HCT116 (cell line): ENCODE data around the gene ADGRV1. TPM values are rescaled to one million over a fixed set of nuclear protein-coding genes. Genes with fewer than 3 reads are reported as not detected.

Source experiments
- ATAC-seq: fragments of 200-7000 bp; cut with Tn5 transposase; 2 replicates; pipeline ENCODE4 v1.9.1; 2020; ENCODE audit warnings: mild to moderate bottlenecking, moderate library complexity
- BruUV-seq: library from RNA; stranded (reverse); fragments of 400-500 nt; replicated peaks from 2 replicates; lab custom pipeline; 2021; lab: Mats Ljungman, UMichigan
- CTCF ChIA-PET: fragments of 300-600 bp; sonication (Branson Sonifier 250); formaldehyde crosslinking; loops from one replicate; lab custom pipeline; 2021; ENCODE audit warnings: antibody characterized with exemption; lab: Charles Lee
- POLR2A ChIA-PET: fragments of 300-600, 350-600 bp; sonication (Branson Sonifier 250); formaldehyde crosslinking; loops from one replicate; lab custom pipeline; 2021; ENCODE audit warnings: antibody characterized with exemption; lab: Charles Lee
- RAD21 ChIA-PET, 2 experiments: fragments of 300-600 bp; sonication (Branson Sonifier 250); formaldehyde crosslinking; loops; one replicate each; lab custom pipeline; 2023; ENCODE audit warnings: low total read pairs in 2 of 2; ENCODE audit not compliant: uncharacterized antibody in 2 of 2, unreplicated experiment in 2 of 2, low non-redundant PET in 1 of 2; lab: Charles Lee
- DNase-seq: peaks from one replicate; pipeline ENCODE4 v3.0.0-alpha.2; 2010; ENCODE audit warnings: low read depth, low spot score
- H2AFZ ChIP-seq: fragments of 200-600 bp; shearing (Covaris generic), sonication (generic); 2 replicates; pipeline ENCODE4 v1.6.1; 2017; ENCODE audit warnings: low read depth, mixed run types, mixed read lengths, antibody characterized with exemption, low read length; ENCODE audit not compliant: poor library complexity, severe bottlenecking
- H3K27ac ChIP-seq: 2 replicates; pipeline ENCODE4 v1.5.1; 2012; ENCODE audit warnings: low read depth, low read length
- H3K27me3 ChIP-seq: fragments of 200-600 bp; sonication (generic); 2 replicates; pipeline ENCODE4 v1.6.1; 2016; ENCODE audit warnings: mixed run types, low read length, mixed read lengths; ENCODE audit not compliant: insufficient read depth
- H3K36me3 ChIP-seq, 2 experiments: fragments of 200-500 bp in 1 of 2; fragments of 200-600 bp in 1 of 2; sonication (Bioruptor generic) in 1 of 2; sonication (generic) in 1 of 2; 2 replicates each; pipeline versions ENCODE4 v1.5.1 to v1.6.1; 2014 to 2016; ENCODE audit warnings: low read length in 2 of 2, inconsistent platforms in 1 of 2, mixed read lengths in 1 of 2, mixed run types in 1 of 2; ENCODE audit not compliant: insufficient read depth in 2 of 2, control insufficient read depth in 1 of 2
- H3K4me1 ChIP-seq, 2 experiments: fragments of 200-600 bp in 1 of 2; sonication (generic) in 1 of 2; 2 replicates each; pipeline versions ENCODE4 v1.5.1 to v1.6.1; 2012 to 2017; ENCODE audit warnings: low read length in 2 of 2, inconsistent platforms in 1 of 2, mild to moderate bottlenecking in 1 of 2, mixed read lengths in 1 of 2, mixed run types in 1 of 2, moderate library complexity in 1 of 2; ENCODE audit not compliant: insufficient read depth in 2 of 2, control insufficient read depth in 1 of 2
- H3K4me2 ChIP-seq: fragments of 200-600 bp; sonication (generic); 2 replicates; pipeline ENCODE4 v1.6.1; 2017; ENCODE audit warnings: mixed run types, low read length, mixed read lengths
- H3K4me3 ChIP-seq, 2 experiments: fragments of 200-600 bp in 1 of 2; sonication (generic) in 1 of 2; replicated peaks in 1 of 2; 2 replicates each; pipeline ENCODE4 v1.5.1; 2011 to 2016; ENCODE audit warnings: low read length in 2 of 2, control low read depth in 1 of 2, low read depth in 1 of 2, mild to moderate bottlenecking in 1 of 2, mixed read lengths in 1 of 2, mixed run types in 1 of 2
- H3K79me2 ChIP-seq: fragments of 200-600 bp; sonication (generic); 2 replicates; pipeline ENCODE4 v1.6.1; 2017; ENCODE audit warnings: mild to moderate bottlenecking, mixed run types, low read length, moderate library complexity, mixed read lengths; ENCODE audit not compliant: insufficient read depth
- H3K9ac ChIP-seq: fragments of 200-600 bp; sonication (generic); 2 replicates; pipeline ENCODE4 v1.6.1; 2016; ENCODE audit warnings: low read length, mixed read lengths
- H3K9me2 ChIP-seq: fragments of 200-600 bp; sonication (generic), shearing (Covaris generic); 2 replicates; pipeline ENCODE4 v1.6.1; 2017; ENCODE audit warnings: mixed run types, mild to moderate bottlenecking, moderate library complexity; ENCODE audit not compliant: insufficient read depth
- H3K9me3 ChIP-seq, 2 experiments: fragments of 200-500 bp in 1 of 2; fragments of 200-600 bp in 1 of 2; sonication (Bioruptor generic) in 1 of 2; sonication (generic) in 1 of 2; 2 replicates each; pipeline ENCODE4 v1.6.1; 2014 to 2017; ENCODE audit warnings: low read length in 2 of 2, mixed read lengths in 2 of 2, inconsistent platforms in 1 of 2, low read depth in 1 of 2, mild to moderate bottlenecking in 1 of 2, mixed run types in 1 of 2, moderate library complexity in 1 of 2; ENCODE audit not compliant: control insufficient read depth in 1 of 2, insufficient read depth in 1 of 2
- H4K20me1 ChIP-seq: fragments of 200-600 bp; sonication (generic), shearing (Covaris generic); 2 replicates; pipeline ENCODE4 v1.6.1; 2017; ENCODE audit warnings: mixed run types, mild to moderate bottlenecking, moderate library complexity; ENCODE audit not compliant: insufficient read depth
- ATF3 ChIP-seq: IDR thresholded peaks from 2 replicates; pipeline ENCODE4 v1.6.1; 2012
- CEBPB ChIP-seq: IDR thresholded peaks from 2 replicates; pipeline ENCODE4 v1.6.1; 2012; ENCODE audit warnings: low read depth
- CTCF ChIP-seq, 3 experiments: fragments of 200-600 bp in 1 of 3; sonication (generic) in 1 of 3; IDR thresholded peaks in 2 of 3; conservative IDR thresholded peaks in 1 of 3; 2 replicates each; pipeline ENCODE4 v1.5.1; 2012 to 2017; ENCODE audit warnings: low read depth in 2 of 3, low read length in 2 of 3, antibody characterized with exemption in 1 of 3, borderline replicate concordance in 1 of 3, control low read depth in 1 of 3, mild to moderate bottlenecking in 1 of 3, mixed read lengths in 1 of 3, mixed run types in 1 of 3, moderate library complexity in 1 of 3; ENCODE audit not compliant: insufficient read depth in 1 of 3
- EGR1 ChIP-seq: IDR thresholded peaks from 2 replicates; pipeline ENCODE4 v1.6.1; 2012; ENCODE audit warnings: low read depth
- EZH2 ChIP-seq: fragments of 200-600 bp; sonication (generic); IDR thresholded peaks from 2 replicates; pipeline ENCODE4 v1.6.1; 2017; ENCODE audit warnings: antibody characterized with exemption, mixed run types
- EZH2phosphoT487 ChIP-seq: fragments of 200-600 bp; IDR thresholded peaks from 2 replicates; pipeline ENCODE4 v1.6.1; 2018; ENCODE audit warnings: antibody characterized with exemption, borderline replicate concordance
- JUND ChIP-seq: IDR thresholded peaks from 2 replicates; pipeline ENCODE4 v1.6.1; 2012
- MAX ChIP-seq: IDR thresholded peaks from 2 replicates; pipeline ENCODE4 v1.6.1; 2012
- POLR2AphosphoS5 ChIP-seq: IDR thresholded peaks from 2 replicates; pipeline ENCODE4 v1.6.1; 2011; ENCODE audit warnings: mild to moderate bottlenecking, low read depth, low read length, moderate library complexity
- RAD21 ChIP-seq: IDR thresholded peaks from 2 replicates; pipeline ENCODE4 v1.6.1; 2012; ENCODE audit warnings: low read depth, mild to moderate bottlenecking
- SP1 ChIP-seq: IDR thresholded peaks from 2 replicates; pipeline ENCODE4 v1.6.1; 2012; ENCODE audit warnings: low read depth
- SRF ChIP-seq: IDR thresholded peaks from 2 replicates; pipeline ENCODE4 v1.6.1; 2012; ENCODE audit warnings: low read depth
- TCF7L2 ChIP-seq: IDR thresholded peaks from 2 replicates; pipeline ENCODE4 v1.7.0; 2011; ENCODE audit warnings: borderline replicate concordance, inconsistent platforms; ENCODE audit not compliant: insufficient read depth, insufficient read length; ENCODE audit errors: extremely low read depth
- ZFX ChIP-seq: fragments of 450-650 bp; IDR thresholded peaks from 2 replicates; pipeline ENCODE4 v1.6.1; 2017
- ZNF274 ChIP-seq: fragments of 200-500 bp; sonication (Bioruptor generic); IDR thresholded peaks from 2 replicates; pipeline ENCODE4 v1.6.1; 2014; ENCODE audit warnings: mild to moderate bottlenecking, low read depth, low read length, inconsistent platforms
- intact Hi-C: fragments of 100-400 bp; cut with micrococcal nuclease; formaldehyde crosslinking; loops from 2 replicates; pipeline ENCODE4 v1.10.0; 2022
- total RNA-seq: library from RNA; stranded (reverse); gene quantifications from one replicate; pipeline ENCODE4 v1.2.1, GENCODE V29; 2021; ENCODE audit not compliant: unreplicated experiment

The ADGRV1 gene
- total RNA-seq, 1 experiment from 2014 or later, result 6.0 TPM

- Histone ChIP-seq H3K79me2 (no peaks in the 10 kb centered on the region), H4K20me1 (no peaks in the 10 kb centered on the region), H3K4me2 (no peak overlapping the region), H3K27ac (no peak overlapping the region), H3K4me1 (peaks cover 0 to 8% of the 10 kb centered on the region in 2 experiments; a peak in 2 of 4 replicates), H2AFZ (no peak overlapping the region), H3K4me3 (no peak overlapping the region), H3K36me3 (no peaks in the 10 kb centered on the region), H3K27me3 (no peaks in the 10 kb centered on the region), H3K9ac (no peak overlapping the region), H3K9me3 (no peaks in the 10 kb centered on the region), H3K9me2 (no peaks in the 10 kb centered on the region)
- ChIA-PET RAD21 (no interaction called here), POLR2A (no interaction called here), CTCF (no interaction called here)
- ATAC-seq (no peak), DNase-seq (no peak)
- no peak for TF ChIP-seq RAD21
- no peak for TF ChIP-seq EZH2phosphoT487
- no peak for TF ChIP-seq POLR2AphosphoS5
- TF ChIP-seq ZNF274, result no peak
- no peak for TF ChIP-seq ATF3
- no peak for TF ChIP-seq SRF
- TF ChIP-seq ZFX, result no peak
- TF ChIP-seq EGR1, result no peak
- TF ChIP-seq TCF7L2, result no peak
- no peak for TF ChIP-seq CTCF (IDR thresholded peaks at IDR 0.05 in 2 of 3, conservative IDR thresholded peaks at IDR 0.05 in 1 of 3; ENCODE audit: borderline replicate concordance in 1 of 3, insufficient read depth in 1 of 3, low read depth in 2 of 3, low read length in 2 of 3)
- TF ChIP-seq CEBPB, result no peak
- TF ChIP-seq EZH2, result no peak
- TF ChIP-seq JUND, result no peak
- no peak for TF ChIP-seq MAX
- TF ChIP-seq SP1, result no peak
- no TSS peak for BruUV-seq
- intact Hi-C loops, result no loop called here
Measured at GRCh38 chr5:90551376-90551775, 7.2 kb upstream of the ADGRV1 start.
